ENCODE measurements around the gene TMEM151B. TPM values are rescaled to one million over a fixed set of nuclear protein-coding genes. Genes with fewer than 3 reads are reported as not detected.

The TMEM151B gene
- total RNA-seq, result under 0.01 TPM in 2 replicates

DNA sequence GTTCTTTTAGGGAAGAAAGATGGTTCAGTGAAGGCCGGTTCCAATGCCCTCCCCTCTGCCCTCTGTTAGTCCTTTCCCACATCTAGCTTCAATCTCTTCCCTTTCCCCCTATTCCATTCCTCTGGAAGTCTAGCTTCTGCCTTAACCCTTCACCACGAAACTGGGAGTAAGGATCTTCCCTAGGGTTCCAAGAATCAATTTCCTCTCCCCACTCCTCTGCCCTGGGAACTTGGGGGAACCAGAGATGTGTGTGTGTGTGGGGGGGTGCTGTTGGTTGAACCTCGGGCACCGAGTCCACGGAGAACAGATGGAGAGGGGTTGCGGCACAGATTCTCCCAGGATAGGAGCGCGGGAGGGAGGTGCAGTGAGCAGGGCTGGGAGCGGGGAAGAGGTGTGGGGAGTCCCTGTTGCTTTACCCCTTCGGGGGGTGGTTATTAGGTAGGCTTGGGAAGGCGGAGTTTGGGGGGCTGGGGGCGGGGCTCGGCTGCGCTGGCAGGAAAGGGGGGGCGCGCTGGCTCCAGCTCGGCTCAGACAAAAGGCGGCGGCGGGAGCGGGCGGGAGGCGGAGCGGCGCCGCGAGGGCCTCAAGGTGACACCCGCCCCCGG is at the start of gene TMEM151B:
Gene TMEM151B, plus strand, starts transcription at position 530 of the 605 bp plus-strand sequence. CDS start 293 bp downstream, outside the sequence.

DNA sequence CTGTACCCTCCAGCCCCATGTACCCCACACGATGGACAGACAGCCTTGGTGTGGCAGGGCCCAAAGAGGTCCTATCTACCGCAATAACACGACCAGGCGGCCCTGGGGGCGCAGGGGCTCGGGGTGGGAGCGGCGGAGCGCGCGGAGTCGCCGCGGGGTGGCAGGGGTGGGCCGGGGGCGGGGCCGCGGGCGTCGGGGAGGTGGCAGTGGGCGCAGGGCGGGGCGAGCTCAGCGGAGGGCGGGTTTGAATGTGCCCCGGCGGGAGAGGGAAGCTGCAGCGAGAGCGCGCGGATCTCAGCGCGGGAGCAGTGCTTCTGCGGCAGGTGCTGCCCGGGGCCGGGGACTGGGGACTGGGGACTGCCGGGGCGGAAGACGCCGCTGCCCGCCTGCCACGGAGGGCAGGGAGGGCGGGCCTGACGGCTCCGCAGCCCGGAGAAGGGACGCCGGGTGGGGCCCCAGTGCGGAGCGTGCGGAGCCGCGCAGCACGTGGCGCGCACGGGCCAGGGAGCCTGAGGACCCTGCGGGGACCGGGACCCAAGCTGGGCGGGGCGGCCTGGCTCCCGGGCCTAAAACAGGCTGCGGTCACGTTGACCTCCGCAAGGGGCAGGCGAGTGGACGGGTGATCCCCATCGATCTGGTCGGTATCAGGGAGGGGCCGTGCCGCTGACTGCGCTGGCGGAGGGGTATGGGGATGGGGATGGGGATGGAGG is 46.8 kb upstream of the TMEM151B start, which contains the start of gene SLC29A1:
Gene SLC29A1, plus strand, starts transcription at position 277 of the 710 bp plus-strand sequence. CDS start 3,719 bp downstream, outside the sequence.

DNA sequence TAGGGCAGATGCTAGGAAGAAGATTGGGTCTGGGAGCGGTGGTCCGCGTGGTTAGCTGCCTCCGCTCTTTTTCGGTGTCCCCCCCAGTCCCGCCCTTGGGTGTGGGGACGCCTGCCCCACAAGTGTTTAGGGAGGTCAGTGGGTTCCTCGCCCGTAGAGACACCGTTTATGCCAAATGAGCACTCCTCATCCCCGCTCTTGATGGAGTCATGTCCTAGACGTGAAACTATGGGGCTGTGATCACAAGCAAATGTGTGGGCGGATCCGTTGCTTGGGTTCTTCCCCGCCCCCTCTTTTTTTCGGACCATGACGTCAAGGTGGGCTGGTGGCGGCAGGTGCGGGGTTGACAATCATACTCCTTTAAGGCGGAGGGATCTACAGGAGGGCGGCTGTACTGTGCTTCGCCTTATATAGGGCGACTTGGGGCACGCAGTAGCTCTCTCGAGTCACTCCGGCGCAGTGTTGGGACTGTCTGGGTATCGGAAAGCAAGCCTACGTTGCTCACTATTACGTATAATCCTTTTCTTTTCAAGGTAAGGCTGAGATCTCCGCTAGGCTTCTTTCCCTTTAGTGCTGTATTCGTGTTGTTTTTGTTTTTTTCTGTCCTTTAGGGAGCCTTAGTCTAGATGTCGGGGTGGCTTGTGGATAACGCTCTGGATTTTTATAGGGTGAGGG is 23.4 kb upstream of the TMEM151B start, which contains the start of gene HSP90AB1:
Gene HSP90AB1, plus strand, starts transcription at position 439 of the 675 bp plus-strand sequence. CDS start 1,529 bp downstream, outside the sequence.

DNA sequence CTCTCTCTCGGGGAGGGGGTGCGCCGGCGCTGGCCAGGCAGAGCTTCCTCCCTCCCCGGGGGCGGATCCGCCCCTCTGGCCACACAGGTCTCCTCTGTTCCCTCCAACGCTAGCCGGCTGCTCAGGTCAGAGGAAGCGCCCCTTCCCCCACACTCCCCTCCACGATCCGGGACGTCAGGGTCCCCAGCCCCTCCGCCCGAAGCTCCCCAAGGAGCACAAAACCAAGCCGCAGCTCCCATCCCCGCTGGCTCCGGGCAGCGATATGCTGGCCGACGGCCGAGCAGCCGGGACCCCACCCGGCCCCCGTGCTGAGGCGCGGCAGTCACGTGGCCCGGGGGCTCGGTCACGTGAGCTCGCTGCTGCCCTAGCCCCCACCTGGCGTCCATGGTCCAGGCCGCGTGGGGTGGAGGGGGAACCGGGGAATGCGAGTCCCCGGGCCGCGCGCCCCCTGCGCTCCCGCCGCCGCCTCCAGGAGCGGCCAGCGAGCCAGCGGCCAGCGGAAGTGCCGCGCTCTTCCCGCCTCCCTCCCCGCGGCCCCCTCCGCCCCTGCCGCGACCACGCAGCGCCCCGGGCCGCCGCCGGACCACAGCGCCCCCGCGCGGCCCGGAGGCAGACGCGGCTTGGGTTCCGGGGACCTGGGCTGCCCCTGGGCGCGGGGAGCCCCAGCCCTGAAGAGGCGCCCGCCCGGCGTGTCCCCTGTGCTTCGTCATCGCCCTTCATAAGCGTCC is 13.1 kb upstream of the TMEM151B start, which contains the start of gene SLC35B2:
Gene SLC35B2, minus strand, starts transcription at position 504 of the 728 bp plus-strand sequence. Its CDS starts 118 bp downstream, at position 386.

DNA sequence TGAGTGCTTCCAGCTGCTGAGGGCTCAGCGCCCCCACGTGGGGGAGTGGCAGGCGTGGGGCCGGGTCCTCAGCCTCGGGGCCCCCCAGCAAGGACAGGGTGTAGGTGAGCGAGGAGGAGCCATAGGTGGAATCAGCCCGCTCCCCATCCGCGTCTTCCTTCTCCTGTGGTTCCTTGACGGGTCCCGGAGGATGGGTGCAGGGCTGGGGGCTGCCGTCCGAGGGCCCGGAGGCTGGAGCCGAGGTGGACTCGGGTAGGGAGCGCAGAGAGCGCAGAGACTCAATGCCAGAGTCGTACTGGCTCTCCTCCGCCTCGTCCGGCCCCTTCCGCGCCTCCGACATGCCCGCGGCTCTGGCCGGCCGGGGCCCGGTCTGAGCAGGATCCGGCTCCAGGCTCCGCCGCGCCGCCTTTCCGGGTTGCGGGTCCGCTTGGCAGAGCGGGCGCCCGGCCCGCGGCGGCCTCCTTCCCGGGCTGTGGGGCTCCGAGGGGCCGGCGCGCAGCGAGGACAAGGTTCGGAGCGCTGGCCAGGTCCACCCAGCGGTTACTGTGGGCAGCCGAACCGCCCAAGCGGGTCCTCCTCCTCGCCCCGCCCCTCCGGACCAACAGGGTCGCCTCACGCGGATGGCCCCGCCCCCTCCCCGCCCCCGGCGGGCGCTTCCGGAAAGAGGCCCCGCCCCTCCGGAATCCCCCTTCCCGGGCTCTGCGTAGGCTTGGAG is 5.1 kb upstream of the TMEM151B start, which contains the start of gene NFKBIE:
Gene NFKBIE, minus strand, starts transcription at position 545 of the 715 bp plus-strand sequence. Its CDS starts 205 bp downstream, at position 340.

DNA sequence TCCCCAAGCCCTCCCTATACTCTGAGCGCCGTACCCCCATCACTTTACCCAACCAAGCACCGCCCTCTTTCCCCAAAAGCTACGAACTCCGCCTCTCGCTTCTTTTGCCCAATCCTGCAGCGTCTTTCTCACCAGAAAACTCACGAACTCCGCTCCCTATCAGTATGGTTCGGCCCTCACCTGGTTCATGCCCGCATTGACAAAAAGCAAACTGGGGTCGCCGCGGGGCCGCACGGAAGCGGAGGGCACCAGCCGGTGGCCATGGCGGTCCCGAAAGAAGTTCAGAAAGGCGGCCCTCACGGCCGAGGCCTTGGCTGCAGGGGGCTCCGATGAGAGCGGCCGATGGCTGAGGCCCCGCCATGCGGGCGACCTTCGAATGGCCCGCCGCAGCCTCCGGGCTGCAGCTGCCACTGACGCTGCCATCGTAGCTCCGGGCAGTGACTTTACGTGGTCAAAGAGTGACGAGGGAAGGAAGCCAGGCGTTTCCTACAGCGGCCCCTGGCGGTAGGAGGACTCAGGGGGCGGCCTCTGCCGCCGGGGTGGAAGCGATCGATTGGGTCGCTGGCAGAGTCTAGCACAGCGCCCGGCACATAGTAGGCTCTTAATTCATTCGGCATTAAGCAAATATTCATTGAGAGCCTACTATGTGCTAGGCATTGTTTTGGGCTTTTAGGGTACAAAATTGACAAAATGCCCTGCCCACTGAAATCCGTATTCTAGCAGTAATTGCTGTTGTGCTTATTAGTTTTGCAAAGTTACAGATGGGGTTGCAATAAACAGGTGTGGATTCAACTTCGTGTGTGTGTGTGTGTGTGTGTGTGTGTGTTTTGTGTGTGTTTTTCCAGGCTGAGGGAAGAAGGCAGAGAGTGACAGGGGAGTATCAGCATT is 42.9 kb downstream of the TMEM151B start, which contains the start of gene AARS2:
Gene AARS2, minus strand, starts transcription at position 447 of the 888 bp plus-strand sequence. Its CDS starts 24 bp downstream, at position 423.

DNA sequence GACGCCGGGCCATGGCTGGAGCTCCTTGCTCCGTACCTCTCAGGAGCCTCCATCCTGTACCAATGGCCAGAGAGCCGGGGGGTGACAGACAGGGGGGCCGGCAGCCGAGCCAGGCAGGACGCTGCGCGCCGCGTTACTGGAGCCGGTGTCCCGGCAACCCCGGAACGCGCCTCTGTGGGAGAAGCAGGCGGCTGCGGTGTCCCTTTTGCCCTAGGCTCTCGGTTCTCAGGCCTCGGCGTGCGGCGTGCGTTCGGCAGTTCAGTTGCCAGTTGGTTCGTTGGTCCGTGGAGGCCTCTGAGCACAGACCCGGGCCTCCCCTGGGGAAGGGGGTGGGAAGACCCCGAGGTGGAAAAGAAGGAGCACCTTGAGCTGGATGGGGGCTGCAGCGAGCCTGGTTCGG is 72.2 kb downstream of the TMEM151B start, which contains the start of gene SPATS1:
Gene SPATS1, plus strand, starts transcription at position 162 of the 400 bp plus-strand sequence. CDS start 446 bp downstream, outside the sequence.

Other genes with a start within 250 kb of the TMEM151B start
- 41.4 and 57.6 TPM in 2 replicates for gene MRPL14, start 143.0 kb upstream of the TMEM151B start, total RNA-seq
- 30.8 and 55.9 TPM in 2 replicates for gene TMEM63B, start 142.9 kb upstream of the TMEM151B start, total RNA-seq
- 0.15 and 0.33 TPM in 2 replicates for gene CAPN11, start 111.6 kb upstream of the TMEM151B start, total RNA-seq
- gene MYMX, start 53.5 kb upstream of the TMEM151B start, total RNA-seq, result 0.17 TPM in 1 of 2 replicates, not detected in the other
- 9.5 and 19.2 TPM in 2 replicates for gene SLC29A1, start 46.9 kb upstream of the TMEM151B start, total RNA-seq
- gene HSP90AB1, start 23.3 kb upstream of the TMEM151B start, total RNA-seq, result 491 and 610 TPM in 2 replicates
- gene SLC35B2, start 12.9 kb upstream of the TMEM151B start, total RNA-seq, result 82.6 and 106 TPM in 2 replicates
- 4.7 and 10.1 TPM in 2 replicates for gene NFKBIE, start 4.9 kb upstream of the TMEM151B start, total RNA-seq
- gene AARS2, start 42.9 kb downstream of the TMEM151B start, total RNA-seq, result 24.1 and 28.1 TPM in 2 replicates
- not detected in 2 replicates for gene SPATS1, start 72.2 kb downstream of the TMEM151B start, total RNA-seq
- gene CDC5L, start 117.3 kb downstream of the TMEM151B start, total RNA-seq, result 17.9 and 26.5 TPM in 2 replicates